ENCODE data around the gene NSUN3.
A peak's percentile ranks its signal among the peaks of the same experiment; 100 is the strongest.
"Not testable (repeated sequence)": the region's sequence is repeated elsewhere in the genome, so short reads cannot be mapped to it uniquely, and the experiment has no call there.

Gene NSUN3

DNA sequence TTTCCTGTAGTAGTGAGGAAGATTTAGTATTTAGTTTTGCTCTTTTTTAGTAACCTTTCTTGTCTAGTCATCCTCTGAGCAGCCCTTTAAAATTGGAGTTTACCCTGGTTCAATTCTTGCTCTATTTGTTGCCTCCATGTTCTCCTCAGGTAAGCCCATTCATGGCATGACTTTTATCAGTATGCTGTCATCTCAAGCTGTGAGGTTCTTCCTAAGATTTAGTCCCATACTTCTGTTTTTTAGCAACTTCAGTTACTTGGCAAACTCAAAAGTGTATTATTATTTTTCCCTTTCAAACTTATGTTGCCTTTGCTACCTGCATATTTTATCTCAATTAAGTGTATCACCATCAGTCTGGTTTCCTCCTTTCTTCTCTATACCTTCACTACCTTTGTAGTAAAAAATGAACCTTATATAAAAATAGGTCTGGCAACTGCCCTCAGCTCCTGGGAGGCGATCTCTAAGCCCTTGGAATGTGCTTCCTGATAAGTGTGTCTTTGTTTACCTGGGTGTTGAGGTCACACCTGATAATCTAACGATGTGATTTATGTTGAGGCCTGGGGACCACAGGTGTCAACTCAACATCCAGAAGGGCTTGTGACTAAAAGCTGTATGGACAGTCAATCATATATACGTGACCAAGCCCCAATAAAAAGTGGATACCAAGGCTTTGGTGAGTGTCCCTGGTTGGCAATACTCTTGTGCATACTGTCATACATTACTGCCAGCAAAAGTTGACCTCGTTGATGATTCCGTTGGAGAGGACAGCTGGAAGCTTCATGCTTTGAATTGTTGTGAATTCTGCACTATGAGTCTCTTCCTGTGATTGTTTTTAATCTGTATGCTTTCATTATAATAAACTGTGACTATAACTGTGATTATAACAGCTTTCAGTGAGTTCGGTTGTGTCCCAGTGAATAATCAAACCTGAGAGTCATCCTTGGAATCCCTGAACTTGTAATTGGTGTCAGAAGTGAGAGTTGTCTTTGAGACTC is 3.9 kb downstream of the NSUN3 start:
- no peak for DNase-seq (ENCODE audit: low read depth in 2 of 2)

DNA sequence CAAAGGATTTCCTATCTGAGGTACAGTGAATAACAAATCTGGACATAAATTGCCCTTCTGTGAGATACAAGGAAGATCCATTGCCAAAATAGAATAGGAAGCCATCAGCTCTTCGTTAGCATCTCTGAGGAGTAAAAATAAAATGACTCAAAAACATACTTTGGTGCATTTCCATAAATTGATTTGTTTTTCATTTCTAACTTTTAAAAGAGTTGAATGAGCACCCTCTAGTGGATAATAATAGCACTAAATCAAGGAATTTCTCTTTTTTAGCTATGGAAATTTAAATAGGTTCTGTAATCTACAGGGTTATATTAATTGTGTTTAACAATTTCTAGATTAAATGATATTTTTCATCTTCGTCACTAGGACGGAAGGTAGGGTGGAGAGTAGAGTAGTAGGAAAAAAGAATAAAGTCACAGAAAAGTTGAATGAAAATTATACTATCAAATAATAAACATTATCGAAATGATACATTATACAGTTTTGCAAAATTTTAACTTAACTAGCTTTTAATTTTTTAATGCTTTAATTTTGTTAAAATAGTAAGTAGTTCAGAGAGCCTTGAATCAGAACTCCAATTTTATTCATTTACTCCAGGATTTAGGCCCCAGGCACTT is 6.4 kb downstream of the NSUN3 start:
- peak; percentile 15 to 18 for DNase-seq (ENCODE audit: low read depth in 2 of 2)

GRCh38 chr3:94070341-94070911 is 7.6 kb downstream of the NSUN3 start:
- DNase-seq (ENCODE audit: low read depth in 2 of 2), result no peak

DNA sequence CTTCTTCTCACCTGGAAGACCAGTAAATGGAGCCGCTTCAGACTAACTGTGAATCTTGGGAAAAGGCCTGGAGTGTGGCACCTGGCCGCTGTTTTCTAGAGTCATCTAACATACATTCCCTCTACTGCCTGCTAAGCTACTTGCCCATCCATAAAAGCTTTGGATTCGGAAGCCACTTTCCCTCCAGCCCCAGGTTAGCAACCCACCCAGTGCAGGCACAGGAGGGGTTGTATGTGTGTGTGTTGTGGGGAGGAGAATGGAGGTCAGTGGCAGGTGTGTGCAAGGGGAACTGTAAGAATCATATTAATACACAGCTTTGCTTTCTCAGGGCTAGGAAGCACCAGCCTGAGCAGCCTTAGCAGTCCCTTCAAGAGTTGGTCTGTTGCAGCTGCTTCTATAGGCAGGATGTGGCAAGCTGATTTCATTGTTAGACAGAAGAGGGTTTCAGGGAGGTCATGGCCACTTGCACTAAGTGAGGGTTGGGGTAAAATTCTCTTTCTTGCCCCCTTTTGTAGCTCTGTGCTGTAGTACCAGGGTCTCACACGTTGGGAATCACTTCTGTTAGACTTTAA is 8.9 kb downstream of the NSUN3 start:
- no peak for DNase-seq (ENCODE audit: low read depth in 2 of 2)

- DNase-seq (ENCODE audit: low read depth in 2 of 2), result no peak
Observed at GRCh38 chr3:94076055-94076454, 13.2 kb downstream of the NSUN3 start.

- not testable (repeated sequence) for DNase-seq (ENCODE audit: low read depth in 2 of 2)
Observed at GRCh38 chr3:94080552-94080951, 17.7 kb downstream of the NSUN3 start.

DNA sequence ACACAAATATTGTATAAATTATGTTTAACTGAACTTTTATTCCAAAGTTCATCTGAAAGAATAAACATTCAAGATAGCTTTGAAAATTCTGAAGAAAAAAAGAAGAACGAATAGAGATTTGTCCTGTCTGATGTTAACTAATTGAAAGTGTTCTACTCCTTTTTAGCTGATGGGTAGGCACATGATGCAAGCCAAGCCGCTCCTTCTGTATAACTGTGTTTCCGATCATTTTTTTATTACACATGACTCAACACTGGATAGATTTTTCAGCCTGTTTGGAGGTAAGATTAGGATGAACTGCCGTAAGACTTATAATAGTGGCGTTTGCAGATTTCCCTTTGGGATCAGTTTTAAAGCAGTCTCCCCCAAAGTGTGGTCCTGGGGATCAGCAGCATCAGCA is 19.0 kb downstream of the NSUN3 start:
- DNase-seq (ENCODE audit: low read depth in 2 of 2), result no peak

DNA sequence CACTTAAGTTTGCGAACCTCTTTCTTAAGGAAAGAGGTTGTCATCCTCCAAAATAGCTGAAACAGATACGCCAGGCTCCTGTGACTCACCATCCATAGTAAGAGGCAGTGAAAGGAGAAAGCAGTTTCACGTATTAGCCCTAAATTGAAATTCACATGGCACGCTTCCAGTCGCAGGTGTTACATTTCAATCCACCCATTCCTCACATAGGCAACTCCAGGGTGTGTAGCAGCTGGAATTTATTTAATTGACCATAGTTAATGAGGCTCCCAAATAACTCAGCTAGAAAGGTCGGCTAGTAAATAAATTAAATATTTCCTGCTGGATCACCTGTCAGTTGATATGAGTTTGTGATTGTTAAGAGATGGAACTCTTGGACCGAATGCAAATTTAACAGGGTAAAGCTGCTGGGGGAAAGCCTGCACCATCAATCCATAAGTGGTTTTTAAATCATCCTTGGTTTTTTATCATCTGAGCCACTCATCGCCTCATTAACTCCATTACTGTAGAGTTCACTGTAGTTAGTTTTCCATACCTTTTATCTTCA is 19.6 kb downstream of the NSUN3 start:
- no peak for DNase-seq (ENCODE audit: low read depth in 2 of 2)

GRCh38 chr3:94083261-94083660 is 20.4 kb downstream of the NSUN3 start:
- no peak for DNase-seq (ENCODE audit: low read depth in 2 of 2)

DNA sequence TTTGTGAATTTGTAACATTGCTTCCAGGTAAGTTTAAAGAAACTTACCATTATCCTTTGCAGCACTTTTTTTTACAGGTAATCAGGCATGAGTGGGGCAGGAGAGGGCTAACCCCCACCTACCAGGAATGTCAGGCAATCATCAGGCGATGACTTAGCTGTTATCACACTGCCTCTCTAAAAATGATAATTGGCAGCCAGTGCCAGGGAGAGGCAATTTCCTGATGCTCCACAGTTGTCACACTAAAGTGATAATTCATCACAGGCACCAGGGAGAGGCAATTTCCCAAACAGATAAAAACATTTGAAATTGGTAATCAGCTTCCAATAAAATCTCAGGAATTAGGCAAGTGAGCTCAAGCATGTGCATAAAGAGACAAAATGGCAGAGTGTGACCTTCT is 26.3 kb downstream of the NSUN3 start:
- no peak for DNase-seq (ENCODE audit: low read depth in 2 of 2)

DNA sequence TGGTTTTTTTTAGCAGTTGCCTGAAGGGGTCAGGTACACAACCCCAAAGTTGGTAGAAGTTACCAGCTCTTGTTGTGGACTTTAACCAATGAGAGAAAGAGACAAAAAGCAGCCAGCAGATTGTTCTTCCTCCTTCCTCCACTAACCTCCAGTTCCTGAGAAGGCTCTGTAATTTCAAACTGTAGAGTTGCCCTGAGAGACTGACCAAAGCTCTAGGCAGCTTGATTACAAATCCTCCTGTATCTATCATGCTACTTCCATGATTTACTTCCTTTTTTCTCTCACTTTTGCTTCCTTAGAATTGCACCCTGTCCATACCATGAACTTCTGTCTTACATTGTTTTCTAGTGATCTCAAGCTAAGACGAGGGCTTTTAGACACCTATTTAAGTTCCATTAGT is 29.2 kb downstream of the NSUN3 start:
- DNase-seq (ENCODE audit: low read depth in 2 of 2), result no peak

GRCh38 chr3:94093151-94093550 is 30.3 kb downstream of the NSUN3 start:
- DNase-seq (ENCODE audit: low read depth in 2 of 2), result no peak

DNA sequence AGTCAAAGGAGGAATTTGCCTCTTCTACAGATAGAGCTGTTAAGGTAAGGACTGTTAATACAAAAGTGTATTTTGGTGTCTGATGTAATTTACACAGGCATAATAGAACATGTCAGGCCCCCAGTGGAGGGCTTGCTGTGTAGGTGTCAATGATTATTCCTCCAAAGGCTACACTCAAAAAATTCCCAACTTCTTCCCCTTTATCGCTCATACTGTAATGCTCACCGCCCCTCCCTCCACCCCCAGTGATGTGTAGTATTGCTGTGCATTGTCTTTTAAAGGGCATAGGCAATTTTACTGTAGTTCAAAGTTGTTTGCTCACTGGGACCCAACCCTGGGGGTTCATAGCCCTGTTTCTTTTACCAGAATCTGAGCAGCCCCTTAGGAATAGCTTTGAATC is 32.2 kb downstream of the NSUN3 start:
- no peak for DNase-seq (ENCODE audit: low read depth in 2 of 2)

DNA sequence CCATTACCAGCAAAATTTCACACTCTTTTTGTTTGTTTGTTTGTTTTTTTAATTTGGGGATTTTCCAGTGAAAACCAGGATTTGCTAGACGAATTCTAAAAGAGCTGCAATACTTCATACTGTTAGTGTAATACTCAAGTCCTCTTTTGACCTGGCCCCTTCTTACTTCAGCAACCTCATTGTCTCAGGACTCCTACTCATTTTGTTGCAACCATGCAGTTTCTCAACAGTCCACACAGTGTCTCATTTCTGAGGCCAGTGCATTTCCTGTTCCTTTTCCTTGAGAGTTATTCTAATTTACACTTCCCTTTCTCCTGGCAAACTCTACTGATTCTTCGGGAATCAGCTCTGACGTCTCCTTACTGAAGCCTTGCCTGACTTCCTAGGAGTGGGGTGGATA is 35.6 kb downstream of the NSUN3 start:
- DNase-seq (ENCODE audit: low read depth in 2 of 2), result no peak

GRCh38 chr3:94099311-94099710 is 36.5 kb downstream of the NSUN3 start:
- no peak for DNase-seq (ENCODE audit: low read depth in 2 of 2)

- no peak for DNase-seq (ENCODE audit: low read depth in 2 of 2)
Observed at GRCh38 chr3:94101860-94102259, 39.0 kb downstream of the NSUN3 start.

DNA sequence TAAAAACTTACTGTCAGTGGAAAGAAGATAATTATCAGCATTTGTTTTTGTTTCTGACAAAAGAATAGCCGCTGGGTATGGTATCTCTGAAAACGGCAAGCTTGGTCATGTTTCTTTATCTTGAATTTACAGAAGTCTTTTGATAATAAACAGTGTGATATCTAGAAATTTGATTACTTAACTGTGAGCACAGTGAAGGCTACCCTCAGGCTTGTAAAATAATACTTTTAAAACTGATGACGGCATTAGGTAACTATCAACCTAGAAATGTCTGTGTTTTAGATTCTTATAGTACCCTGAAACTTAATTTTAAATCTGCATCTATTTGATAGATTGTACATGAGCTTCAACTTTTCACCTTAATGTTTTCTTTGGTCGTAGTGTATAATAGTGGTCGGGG is 43.4 kb downstream of the NSUN3 start:
- no peak for DNase-seq (ENCODE audit: low read depth in 2 of 2)

GRCh38 chr3:94110232-94110631 is 47.4 kb downstream of the NSUN3 start:
- DNase-seq (ENCODE audit: low read depth in 2 of 2), result not testable (repeated sequence)

DNA sequence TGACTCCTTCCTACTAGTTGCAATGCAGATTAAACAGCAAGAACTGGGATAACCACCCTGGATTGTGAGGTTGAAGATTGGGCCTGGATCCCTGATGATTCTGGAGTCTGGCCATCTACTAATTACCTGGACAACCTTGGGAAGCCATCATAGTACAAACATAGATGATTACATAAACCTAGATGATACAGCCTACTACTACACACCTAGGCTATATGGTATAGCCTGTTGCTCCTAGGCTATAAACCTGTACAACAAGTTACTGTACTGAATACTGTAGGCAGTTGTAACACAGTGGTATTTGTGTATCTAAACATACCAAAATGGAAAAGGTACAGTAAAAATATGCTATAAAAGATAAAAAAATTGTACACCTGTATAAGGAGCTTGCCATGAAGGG is 48.0 kb downstream of the NSUN3 start:
- DNase-seq (ENCODE audit: low read depth in 2 of 2), result no peak

DNA sequence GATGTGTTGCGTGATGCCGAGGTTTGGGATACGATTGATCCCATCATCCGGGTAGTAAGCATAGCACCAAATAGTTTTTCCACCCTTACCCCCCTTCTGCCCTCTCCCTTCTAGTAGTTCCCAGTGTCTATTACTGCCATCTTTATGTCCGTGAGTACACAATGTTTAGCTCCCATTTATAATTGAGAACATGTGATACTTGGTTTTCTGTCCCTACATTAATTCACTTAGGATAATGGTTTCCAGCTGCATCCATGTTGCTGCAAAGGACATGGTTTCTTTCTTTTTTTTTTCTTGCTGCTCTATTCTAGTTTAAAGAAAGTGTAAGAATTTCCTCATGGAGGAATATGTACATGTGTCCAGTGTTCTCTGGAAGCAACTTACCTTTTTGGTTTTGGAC is 51.8 kb downstream of the NSUN3 start:
- DNase-seq (ENCODE audit: low read depth in 2 of 2), result peak; percentile 52 to 55

DNA sequence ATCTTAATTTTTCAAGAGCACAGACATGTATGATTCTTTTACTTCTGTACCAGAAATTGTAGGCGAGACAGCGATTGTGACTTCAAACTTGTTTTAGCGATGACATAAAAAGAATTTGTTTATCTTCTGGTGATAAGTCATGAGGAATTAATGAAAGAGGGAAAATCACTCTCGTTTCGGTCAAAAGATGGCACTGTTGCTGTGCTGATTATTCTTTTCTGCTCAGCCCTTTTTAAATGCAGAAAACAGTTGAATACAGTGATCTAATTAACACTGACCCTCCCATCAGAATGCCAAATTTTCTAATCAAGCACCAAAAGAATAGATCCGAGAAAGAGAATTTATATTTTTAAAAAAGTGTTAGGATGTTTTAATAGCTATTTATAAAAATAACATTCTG is 52.6 kb downstream of the NSUN3 start:
- DNase-seq (ENCODE audit: low read depth in 2 of 2), result peak; percentile 20 to 21

DNA sequence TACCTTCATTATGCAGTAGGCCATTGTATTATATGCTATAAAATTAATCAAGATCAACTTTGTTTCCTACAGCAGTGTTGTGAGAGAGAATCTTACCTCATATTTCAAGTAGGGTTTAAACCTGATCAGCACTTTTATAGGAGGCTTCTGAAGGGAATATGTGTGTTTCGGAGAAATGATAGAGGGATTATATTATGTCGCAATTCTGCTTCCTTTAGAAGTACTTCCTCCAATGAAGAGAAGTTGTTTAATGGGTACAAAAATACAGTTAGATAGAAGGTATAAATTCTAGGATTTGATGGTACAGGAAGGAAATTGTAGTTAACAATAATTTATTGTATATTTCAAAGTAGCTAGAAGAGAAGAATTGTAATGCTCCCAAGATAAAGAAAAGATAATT is 54.9 kb downstream of the NSUN3 start:
- no peak for DNase-seq (ENCODE audit: low read depth in 2 of 2)
